ENCODE measurements around the gene LMF1.

Gene LMF1

GRCh38 chr16:918741-919657 is 51.8 kb downstream of the LMF1 start:
- H3K27ac ChIP-seq = no peak overlapping the region

DNA sequence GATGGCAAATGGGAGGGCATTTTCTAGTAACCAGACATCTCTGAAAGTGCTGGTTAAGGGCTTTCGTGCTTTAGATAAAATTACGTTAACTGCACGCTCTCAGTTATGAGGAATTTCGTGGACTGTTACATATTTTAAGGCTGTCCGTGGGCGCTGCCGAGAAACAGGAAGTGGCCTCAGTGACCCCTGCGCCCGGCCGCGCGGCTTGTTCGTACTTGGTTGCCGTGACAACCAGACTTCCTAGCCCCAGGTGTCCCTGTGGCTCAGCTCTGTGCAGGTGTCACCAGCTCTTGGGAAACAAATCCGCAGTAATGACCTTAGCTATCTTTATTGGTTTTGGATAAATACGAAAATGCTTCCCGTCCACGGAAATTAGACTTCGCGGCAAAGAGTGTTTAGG is 52.7 kb downstream of the LMF1 start:
- H3K27ac ChIP-seq = no peak overlapping the region

More at GRCh38 chr16:918741-919657, 51.8 kb downstream of the LMF1 start:
- TF ChIP-seq CTCF (IDR thresholded peaks at IDR 0.05) (no peak), ZFX (IDR thresholded peaks at IDR 0.05; ENCODE audit: borderline replicate concordance) (no peak)

DNA sequence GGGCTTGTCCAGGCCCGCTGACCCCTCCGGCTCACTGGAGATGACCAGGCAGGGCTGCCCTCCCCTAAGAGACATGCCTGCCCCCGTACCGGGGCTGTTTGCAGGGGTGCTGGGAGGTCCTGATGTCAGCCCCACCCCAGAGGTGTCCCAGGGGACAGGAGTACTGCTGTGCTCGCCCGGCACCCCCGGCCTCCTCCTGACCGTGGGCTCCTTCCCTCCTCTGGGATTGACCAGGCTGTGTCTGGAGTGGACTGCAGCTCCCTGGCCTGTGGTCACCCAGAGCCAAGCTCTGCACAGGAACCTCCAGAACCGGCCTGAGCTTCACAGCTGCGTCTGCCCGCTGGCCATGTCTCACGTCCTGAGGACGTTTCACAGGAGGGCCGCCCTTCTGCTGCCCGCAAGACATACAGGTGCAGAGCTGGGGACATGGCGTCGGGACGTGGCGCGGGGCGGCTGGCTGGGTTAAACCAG is 53.2 kb downstream of the LMF1 start:
- H3K27ac ChIP-seq = no peak overlapping the region
- TF ChIP-seq CTCF (IDR thresholded peaks at IDR 0.05) (no peak), ZFX (IDR thresholded peaks at IDR 0.05; ENCODE audit: borderline replicate concordance) (no peak)

More for the DNA sequence above, 52.7 kb downstream of the LMF1 start:
- TF ChIP-seq ZFX (IDR thresholded peaks at IDR 0.05; ENCODE audit: borderline replicate concordance) (no peak), CTCF (IDR thresholded peaks at IDR 0.05) (no peak)

DNA sequence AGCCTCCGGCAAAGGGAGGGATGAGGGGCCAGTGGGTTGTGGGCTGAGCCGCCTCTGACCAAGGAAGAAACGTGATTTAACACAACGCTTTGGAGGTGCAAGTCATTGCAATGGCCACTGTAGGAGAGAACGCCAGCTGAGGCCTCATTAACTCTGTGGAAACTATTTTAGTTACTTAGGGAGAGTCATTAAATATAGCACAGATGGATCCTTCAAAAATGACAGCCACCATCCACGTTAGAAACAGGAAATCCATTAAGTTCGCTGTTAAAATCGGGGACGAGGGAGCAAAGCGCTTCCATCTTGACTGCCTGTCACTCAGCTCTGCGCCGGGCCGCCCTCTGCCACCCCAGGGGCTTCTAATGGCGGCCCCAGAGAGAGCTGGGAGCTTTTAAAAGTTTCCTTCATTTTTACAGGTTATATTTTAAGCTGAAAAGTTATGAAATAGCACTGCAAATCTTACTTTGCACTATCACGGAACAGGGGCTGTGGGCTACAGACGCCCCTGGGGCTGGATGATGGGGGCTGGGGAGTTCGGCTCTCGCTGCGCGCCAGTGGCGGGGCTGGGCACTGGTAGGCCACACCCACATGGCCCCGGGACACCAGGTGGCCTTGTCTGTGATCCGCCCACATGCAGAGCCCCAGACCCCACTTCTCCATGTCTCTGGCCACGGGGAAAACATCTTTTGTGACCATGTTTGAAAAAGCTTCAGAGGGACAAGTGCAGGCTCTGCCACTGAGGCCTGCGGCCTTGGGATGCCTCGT is 54.6 kb downstream of the LMF1 start:
- no peak for TF ChIP-seq ZFX (IDR thresholded peaks at IDR 0.05; ENCODE audit: borderline replicate concordance)
- no peak for TF ChIP-seq CTCF (IDR thresholded peaks at IDR 0.05)

DNA sequence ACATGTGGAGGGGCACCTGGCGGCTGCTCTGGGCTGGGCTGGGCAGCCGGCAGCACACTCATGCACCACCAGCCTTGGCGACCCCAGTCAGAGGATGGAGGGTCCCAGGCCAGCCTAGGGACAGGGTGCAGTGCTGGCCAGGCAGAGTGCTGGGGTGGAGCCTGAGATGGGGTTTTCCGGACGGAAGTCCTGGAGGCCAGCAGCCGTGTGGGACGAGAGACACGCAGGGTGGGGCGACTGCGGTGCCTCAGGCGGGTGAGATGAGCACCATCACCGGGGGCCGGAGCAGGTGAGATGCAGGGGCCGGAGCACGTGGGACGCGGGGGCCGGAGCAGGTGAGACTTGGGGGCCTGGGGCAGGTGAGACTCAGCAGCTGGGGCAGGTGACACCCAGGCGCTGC is 55.2 kb downstream of the LMF1 start:
- H3K27ac ChIP-seq = no peak overlapping the region
- TF ChIP-seq ZFX (IDR thresholded peaks at IDR 0.05; ENCODE audit: borderline replicate concordance) = no peak
- no peak for TF ChIP-seq CTCF (IDR thresholded peaks at IDR 0.05)

More for the DNA sequence above, 54.6 kb downstream of the LMF1 start:
- H3K27ac ChIP-seq = no peak overlapping the region

DNA sequence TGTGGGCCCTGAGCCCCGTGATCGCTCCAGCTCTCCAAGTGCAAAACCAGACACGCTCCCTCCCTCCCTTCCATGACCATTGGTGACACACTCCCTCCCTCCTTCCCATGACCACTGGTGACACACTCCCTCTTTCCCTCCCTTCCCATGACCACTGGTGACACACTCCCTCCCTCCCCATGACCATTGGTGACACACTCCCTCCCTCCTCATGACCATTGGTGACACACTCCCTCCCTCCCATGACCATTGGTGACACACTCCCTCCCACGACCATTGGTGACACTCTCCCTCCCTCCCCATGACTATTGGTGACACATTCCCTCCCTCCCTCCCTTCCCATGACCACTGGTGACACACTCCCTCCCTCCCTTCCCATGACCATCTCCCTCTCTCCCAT is 56.3 kb downstream of the LMF1 start:
- no peak overlapping the region for H3K27ac ChIP-seq
- TF ChIP-seq CTCF (IDR thresholded peaks at IDR 0.05) (no peak), ZFX (IDR thresholded peaks at IDR 0.05; ENCODE audit: borderline replicate concordance) (no peak)
